Muscle layer of duodenum (tissue), 2 donors: ENCODE data around the gene ANO8.
"Not testable (repeated sequence)": the region's sequence is repeated elsewhere in the genome, so short reads cannot be mapped to it uniquely, and the experiment has no call there.

Experiments used
- H3K27ac ChIP-seq: one replicate; pipeline ENCODE4 v1.7.0; 2013; ENCODE audit warnings: mild to moderate bottlenecking, low read length
- H3K27me3 ChIP-seq: one replicate; pipeline ENCODE4 v1.7.0; 2013; ENCODE audit warnings: low read depth, mild to moderate bottlenecking, control low read depth, low read length
- H3K36me3 ChIP-seq, 2 donors: one replicate each; pipeline ENCODE4 v1.7.0; 2013; ENCODE audit warnings: low read length in 2 of 2, control low read depth in 1 of 2, mild to moderate bottlenecking in 1 of 2; ENCODE audit not compliant: insufficient read depth in 2 of 2, control insufficient read depth in 1 of 2
- H3K4me1 ChIP-seq, 2 donors: one replicate each; pipeline ENCODE4 v1.7.0; 2013; ENCODE audit warnings: low read length in 2 of 2, mild to moderate bottlenecking in 2 of 2, control low read depth in 1 of 2, moderate library complexity in 1 of 2; ENCODE audit not compliant: insufficient read depth in 2 of 2, control insufficient read depth in 1 of 2
- H3K4me3 ChIP-seq, 2 donors: one replicate each; pipeline ENCODE4 v1.7.0; 2013; ENCODE audit warnings: low read length in 2 of 2, low read depth in 1 of 2, mild to moderate bottlenecking in 1 of 2
- H3K9me3 ChIP-seq, 2 donors: one replicate each; pipeline ENCODE4 v1.7.0; 2013; ENCODE audit warnings: low read length in 2 of 2, control low read depth in 1 of 2, mild to moderate bottlenecking in 1 of 2; ENCODE audit not compliant: control insufficient read depth in 1 of 2
- donor health status: healthy.

Gene ANO8

DNA sequence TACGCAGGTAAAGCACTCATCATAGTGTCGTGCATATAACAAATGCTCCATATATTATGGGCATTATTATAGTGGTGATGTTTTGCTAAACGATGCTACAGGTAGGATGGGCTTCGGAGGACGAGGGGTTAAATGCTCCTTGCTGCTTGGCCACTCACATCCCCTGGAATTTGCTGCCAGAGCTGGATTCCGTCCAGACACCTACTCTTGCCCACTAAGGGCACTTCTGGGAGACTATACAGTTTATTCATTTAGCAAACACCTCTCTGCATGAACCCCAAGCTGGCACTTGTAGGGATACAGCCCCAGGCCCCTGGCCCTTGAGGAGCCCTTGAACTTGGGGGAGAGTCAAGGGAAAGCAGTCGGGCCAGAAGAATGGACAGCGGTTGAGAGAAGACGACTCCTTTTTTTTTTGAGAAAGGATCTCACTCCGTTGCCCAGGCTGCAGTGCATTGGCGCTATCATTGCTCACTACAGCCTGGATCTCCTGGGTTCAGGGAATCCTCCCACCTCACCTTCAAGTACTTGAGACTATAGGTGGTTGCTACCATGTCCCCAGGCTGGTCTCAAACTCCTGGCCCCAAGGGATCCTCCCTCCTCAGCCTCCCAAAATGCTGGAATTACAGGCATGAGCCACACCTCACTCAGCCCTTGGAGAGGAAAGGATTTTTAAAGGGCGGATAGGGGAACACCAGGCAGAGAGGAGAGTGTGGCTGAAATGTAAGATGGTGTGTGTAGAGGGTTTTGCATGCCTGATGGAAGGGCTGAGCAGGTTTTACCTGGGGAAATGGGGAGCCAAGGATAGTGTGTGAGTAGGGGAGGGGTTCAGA lies 30.1 kb downstream of the ANO8 start:
- Histone ChIP-seq H3K4me3 (no peak overlapping the region), H3K27me3 (no peaks in the 10 kb centered on the region), H3K4me1 (peaks cover 13 to 40% of the 10 kb centered on the region in 2 donors), H3K36me3 (no peaks in the 10 kb centered on the region), H3K9me3 (no peaks in the 10 kb centered on the region), H3K27ac (peak overlapping the region; percentile 88)

DNA sequence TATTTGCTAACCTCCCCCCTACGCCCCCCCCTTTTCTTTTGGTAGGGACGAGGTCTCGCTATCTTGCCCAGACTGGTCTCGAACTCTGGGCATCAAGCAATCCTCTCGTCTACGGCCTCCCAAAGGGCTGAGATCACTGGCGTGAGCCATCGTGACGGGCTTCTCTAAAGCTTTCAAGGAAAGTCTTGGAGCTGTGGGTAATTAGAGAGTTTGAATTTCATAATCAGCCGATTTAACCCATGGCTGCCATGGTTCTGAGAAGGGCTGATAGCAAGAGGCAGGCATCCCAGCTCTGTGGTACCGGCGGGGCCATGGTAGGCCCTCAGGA lies 30.8 kb downstream of the ANO8 start:
- Histone ChIP-seq H3K4me3 (peak overlapping the region in 1 of 2 donors; percentile 79), H3K27me3 (no peaks in the 10 kb centered on the region), H3K9me3 (no peaks in the 10 kb centered on the region), H3K27ac (peak overlapping the region; percentile 1), H3K36me3 (no peaks in the 10 kb centered on the region), H3K4me1 (peaks cover 13 to 40% of the 10 kb centered on the region in 2 donors)

DNA sequence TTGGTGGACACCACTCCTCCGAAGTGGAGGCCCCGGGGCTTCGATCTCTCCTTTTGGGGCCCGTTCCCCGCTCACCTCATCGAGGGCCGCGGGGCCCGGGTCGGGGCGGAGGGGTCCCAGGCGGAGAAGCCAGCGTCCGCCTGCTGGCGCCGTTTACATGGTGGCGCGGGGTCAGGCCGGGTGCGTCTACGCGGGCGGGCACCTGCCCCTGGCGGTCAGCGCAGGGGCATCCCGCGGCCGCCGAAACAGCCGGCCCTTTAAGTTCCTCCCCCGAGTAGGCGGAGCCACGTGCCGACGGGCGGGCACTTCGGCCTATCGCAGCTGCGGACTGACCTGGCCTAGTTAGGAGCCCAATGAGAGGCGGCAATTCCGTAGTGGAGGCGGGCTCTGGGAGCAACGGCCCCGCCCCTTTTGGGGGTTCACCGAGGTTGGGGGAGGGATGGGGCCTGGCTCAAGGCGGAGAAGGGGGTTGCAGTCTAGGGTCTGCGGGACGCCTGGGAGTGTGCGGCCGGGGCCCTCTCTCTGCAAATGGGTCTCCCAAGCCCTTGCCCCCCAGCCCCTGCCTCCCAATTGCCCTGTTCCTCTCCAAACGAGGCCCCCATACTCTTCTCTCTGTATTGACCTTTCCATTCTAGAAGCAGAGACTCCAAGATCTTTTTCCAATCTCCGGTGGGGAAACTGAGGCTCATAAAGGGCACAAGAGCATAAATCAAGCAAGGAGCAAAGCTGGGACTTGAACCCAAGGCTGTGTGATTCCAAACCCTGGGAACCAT lies 31.3 kb downstream of the ANO8 start, which contains the start of gene ABHD8:
TSS of gene ABHD8 (minus strand) at position 259 of the 773 bp plus-strand sequence. CDS start 1,809 bp downstream, outside the sequence.
- H3K4me1 ChIP-seq, result peaks cover 13 to 40% of the 10 kb centered on the region in 2 donors
- H3K27me3 ChIP-seq, result no peaks in the 10 kb centered on the region

DNA sequence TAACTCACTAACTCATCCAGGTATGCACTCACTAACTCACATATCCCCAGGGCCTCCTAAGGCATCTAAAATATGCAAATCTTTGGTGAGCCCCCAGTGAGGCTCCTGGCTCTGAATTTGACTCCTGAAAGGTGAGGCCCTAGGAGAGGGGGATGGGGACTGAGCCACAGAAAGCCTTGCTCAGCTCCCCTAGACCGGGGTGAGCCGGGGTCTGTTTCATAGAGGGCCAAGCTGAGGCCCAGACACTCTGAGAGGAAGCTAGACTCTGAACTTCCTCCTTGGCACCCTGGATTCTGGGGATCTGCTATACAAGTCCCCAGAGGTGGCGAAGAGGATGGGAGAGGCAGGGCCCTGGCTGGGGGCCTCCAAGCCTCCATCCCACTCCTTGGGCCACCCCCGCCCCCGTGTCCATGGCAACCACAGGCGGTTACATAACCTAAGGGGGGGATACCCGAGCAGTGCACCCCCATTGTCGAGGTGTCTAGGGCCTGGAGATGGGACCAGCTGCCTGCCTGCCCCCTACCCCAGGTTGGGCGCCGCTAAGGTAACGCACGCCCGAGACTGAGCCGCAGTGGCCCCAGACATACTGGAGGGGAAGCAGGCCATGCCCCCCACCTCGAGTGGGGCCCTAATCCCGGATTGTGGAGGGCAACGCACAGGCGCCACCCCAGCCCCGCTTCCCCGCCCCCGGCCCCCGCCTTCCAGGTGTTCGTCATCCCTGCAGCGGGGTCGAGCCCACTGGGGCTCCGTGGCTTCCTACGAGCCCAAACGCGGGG lies 32.1 kb downstream of the ANO8 start:
- H3K27me3 ChIP-seq, result no peaks in the 10 kb centered on the region
- peaks cover 0 to 5% of the 10 kb centered on the region in 2 donors for H3K36me3 ChIP-seq
- peaks cover 13 to 40% of the 10 kb centered on the region in 2 donors for H3K4me1 ChIP-seq
- H3K9me3 ChIP-seq, result no peaks in the 10 kb centered on the region
- no peak overlapping the region for H3K27ac ChIP-seq
- H3K4me3 ChIP-seq, result peak overlapping the region; percentile 48 to 79

More for the DNA sequence above, 31.3 kb downstream of the ANO8 start, which contains the start of gene ABHD8:
- peaks cover 0 to under 1% of the 10 kb centered on the region in 2 donors for H3K36me3 ChIP-seq
- peak within 1 kb of the TSS; percentile 48 to 79 for H3K4me3 ChIP-seq
- H3K27ac ChIP-seq, result peak within 1 kb of the TSS; percentile 1
- no peaks in the 10 kb centered on the region for H3K9me3 ChIP-seq

DNA sequence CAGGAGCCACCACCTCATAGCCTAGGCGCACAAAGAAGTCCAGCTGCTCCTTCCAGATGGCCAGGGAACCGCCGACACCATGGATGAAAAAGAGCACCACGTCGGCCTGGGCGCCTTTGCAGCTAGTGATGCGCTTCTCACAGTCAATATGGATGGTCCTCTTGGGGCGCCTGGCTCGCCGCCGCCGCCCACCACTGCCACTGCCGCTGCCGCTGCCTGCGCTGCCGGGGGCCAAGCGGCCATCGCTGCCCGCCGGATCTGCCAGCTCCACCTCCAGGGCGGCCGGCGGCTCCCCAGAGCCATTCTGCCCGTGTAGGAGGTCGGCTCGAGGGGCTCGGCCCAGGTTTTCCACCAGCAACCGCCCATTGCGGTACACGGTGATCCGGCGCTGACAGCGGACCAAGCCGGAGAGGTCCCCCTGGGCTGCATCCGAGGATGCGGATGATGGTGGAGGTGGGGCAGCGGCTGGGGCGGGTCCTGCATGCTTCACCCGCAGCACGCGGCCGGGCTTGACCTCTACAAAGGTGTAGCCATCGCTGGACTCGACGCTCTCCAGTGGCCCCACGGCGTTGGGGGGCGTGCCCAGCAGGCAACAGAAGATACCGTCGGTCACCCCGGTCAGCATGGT lies 33.5 kb downstream of the ANO8 start:
- peaks cover 7 to 32% of the 10 kb centered on the region in 2 donors for H3K4me1 ChIP-seq
- H3K4me3 ChIP-seq, result no peak overlapping the region
- H3K9me3 ChIP-seq, result no peaks in the 10 kb centered on the region
- H3K36me3 ChIP-seq, result peaks cover 0 to 5% of the 10 kb centered on the region in 2 donors
- H3K27me3 ChIP-seq, result no peaks in the 10 kb centered on the region
- H3K27ac ChIP-seq, result no peak overlapping the region

DNA sequence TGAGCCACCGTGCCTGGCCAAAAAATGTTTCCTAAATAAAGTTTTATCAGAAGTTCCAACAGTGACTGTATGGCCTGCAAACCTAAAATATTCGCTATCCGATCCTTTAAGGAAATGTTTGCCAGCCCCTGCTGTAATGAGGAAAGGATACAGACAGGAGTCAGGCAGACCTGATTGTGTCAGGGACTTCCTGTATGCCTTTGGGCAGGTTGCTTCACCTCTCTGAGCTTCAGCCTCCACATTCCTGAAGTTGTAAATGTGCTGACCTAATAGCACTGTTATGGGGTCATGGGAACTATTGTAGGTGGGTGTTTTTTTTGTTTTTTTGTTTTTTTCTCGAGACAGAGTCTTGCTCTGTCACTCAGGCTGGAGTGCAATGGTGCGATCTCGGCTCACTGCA lies 37.7 kb downstream of the ANO8 start:
- Histone ChIP-seq H3K4me1 (peaks cover 0 to 7% of the 10 kb centered on the region in 2 donors), H3K27me3 (no peaks in the 10 kb centered on the region), H3K9me3 (no peaks in the 10 kb centered on the region), H3K36me3 (peaks cover 0 to 11% of the 10 kb centered on the region in 2 donors), H3K27ac (no peak overlapping the region), H3K4me3 (no peak overlapping the region)

DNA sequence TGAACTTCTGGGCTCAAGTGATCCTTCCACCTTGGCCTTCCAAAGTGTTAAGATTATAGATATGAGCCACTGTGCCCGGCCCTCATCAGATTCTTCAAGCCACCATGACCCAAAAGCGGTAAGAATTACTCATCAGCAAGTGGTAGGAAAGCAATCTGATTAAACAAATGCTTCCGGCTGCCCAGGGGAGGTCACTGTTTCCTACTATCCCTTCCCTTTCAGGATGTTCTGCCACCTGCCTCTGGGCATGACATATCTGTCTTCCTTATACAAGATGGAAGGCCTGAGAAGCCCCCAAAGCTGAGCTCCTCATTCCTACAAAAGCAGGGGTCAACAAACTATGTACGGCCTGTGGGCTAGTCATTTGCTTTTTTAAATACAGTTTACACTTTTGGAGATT lies 38.4 kb downstream of the ANO8 start:
- Histone ChIP-seq H3K4me3 (no peak overlapping the region), H3K27ac (no peak overlapping the region), H3K4me1 (peaks cover 0 to 7% of the 10 kb centered on the region in 2 donors), H3K36me3 (peaks cover 0 to 11% of the 10 kb centered on the region in 2 donors), H3K27me3 (no peaks in the 10 kb centered on the region), H3K9me3 (no peaks in the 10 kb centered on the region)

DNA sequence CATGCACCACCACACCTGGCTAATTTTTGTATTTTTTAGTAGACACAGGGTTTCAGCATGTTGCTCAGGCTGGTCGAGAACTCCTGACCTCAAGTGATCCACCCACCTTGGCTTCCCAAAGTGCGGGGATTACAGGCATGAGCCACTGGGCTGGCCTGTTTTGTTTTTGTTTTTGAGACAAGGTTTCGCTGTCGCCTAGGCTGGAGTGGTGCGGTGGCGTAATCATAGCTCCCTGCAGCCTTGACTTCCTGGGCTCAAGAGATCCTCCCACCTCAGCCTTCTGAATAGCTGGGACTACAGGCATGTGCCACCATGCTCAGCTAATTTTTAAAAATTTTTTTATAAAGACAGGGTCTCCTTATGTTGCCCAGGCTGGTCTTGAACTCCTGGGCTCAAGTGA lies 39.1 kb downstream of the ANO8 start:
- not testable (repeated sequence) for H3K27me3 ChIP-seq, H3K9me3 ChIP-seq, H3K4me1 ChIP-seq, H3K27ac ChIP-seq, H3K4me3 ChIP-seq
- H3K36me3 ChIP-seq, result peaks cover 0 to 11% of the 10 kb centered on the region in 2 donors

DNA sequence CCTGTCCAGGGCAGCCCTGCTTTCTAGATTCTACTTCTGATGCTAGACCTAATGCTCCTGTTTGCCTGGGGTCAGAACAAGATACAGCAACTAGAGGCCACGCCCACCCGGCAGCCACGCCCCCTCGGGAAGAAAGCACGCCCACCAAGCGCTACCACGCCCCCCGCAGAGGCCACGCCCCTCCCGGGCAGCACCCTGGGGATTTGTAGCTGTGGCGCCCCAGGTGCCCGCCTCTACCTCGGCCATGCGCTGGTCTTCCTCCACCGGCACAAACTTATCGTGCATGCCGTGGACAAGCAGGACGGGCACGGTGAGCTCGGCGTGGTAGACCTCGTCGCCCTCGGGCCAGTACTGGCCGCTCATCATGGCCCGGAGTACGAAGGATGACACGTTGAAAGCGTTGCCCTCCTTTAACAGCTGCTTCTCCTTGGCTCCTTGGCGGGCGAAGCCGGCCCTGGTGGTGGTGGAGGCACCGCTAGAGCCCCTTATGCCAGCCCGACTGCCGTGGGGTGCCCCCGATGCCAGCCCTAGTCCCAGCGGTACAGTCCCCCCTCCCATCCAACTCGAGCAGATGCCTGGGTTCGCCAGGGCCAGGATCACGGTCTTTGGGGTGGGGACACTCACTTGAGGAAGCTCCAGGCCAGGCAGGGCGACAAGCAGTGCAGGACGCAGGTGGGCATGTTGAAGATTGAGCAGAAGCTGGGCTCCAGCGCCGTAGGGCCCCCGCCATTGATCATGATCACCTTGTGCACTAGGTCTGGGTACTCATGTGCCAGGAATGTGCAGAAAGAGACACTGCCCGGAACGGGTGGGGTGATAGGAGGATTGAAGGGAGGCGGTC lies 40.4 kb downstream of the ANO8 start:
- H3K27ac ChIP-seq, result no peak overlapping the region
- no peaks in the 10 kb centered on the region for H3K9me3 ChIP-seq
- H3K4me1 ChIP-seq, result peaks cover 0 to 10% of the 10 kb centered on the region in 2 donors
- H3K27me3 ChIP-seq, result no peaks in the 10 kb centered on the region
- no peak overlapping the region for H3K4me3 ChIP-seq
- peaks cover 0 to 11% of the 10 kb centered on the region in 2 donors for H3K36me3 ChIP-seq

DNA sequence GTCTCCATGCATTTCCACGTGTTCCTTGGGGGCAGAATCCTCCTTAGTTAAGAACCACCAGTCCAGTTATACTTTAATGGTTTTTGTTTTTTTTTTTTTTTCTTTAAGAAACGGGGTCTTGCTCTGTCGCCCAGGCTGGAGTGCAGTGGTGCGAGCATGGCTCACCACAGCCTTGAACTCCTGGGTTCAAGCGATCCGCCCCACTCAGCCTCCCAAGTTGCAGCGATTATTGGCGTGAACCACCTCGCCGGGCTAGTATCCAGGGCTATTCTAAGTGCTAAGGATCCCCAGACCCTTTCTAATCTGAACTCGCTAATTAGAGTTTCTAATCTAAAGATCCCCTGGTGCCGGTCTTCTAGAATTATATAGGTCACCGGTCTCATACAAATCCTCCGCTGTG lies 41.0 kb downstream of the ANO8 start:
- Histone ChIP-seq H3K27me3 (no peaks in the 10 kb centered on the region), H3K27ac (no peak overlapping the region), H3K9me3 (no peaks in the 10 kb centered on the region), H3K4me1 (peaks cover 0 to 10% of the 10 kb centered on the region in 2 donors), H3K4me3 (no peak overlapping the region), H3K36me3 (peaks cover 0 to 11% of the 10 kb centered on the region in 2 donors)
